HuH-7 (cell line): ENCODE data around the gene TRIM3.

Experiments
- DNase-seq: peaks from one replicate; pipeline ENCODE4 v3.0.0; 2011; ENCODE audit warnings: low spot score

The TRIM3 gene

DNA sequence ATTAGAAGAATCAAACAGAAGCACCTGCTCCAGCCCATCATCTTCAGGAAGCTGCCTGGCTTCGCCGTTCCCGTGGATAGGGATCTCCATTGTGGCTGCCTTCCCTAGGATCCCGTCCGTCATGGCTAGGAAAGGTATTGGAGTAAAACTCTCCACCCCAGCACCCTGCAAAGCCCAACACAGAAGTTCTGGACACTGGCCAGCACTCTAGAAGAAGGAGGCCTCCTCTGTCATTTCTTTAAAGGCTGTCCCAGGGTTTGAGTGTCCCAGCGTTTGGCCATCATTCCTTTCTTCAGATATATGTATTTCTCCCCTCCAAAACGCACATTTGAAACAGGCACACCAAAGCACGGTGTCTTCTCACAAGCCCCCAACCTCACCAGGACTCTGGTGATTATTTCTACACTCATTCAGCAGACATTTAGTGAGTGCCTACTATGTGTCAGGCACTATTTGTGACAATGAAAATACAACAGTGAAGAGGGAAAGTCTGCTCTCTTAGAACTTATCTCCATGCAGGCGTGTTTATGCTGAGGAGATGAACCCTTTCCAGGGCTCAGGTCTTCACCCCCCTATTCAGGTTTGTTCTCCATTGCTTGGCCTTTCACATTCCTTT, 6.7 kb upstream of the TRIM3 start:
- DNase-seq = no peak

DNA sequence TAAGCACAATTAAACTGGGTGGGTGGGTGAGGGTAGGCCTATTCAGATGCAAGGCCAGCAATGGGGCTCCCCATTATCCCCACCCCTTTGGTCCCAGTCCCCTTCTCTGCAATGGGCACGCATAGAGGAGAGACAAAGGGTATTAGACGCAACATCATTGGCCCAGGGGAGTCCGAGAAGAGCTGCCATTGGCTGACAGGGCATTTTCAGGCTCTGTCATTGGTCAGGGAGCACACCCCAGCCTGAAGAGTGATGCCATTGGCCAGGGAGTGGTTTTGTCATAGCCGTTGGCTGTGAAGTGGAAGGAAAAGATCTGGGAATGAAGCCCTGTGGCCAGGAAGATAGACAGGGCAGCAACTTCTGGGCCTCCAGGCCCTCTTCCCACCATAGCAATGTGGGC, 2.8 kb upstream of the TRIM3 start:
- no peak for DNase-seq

DNA sequence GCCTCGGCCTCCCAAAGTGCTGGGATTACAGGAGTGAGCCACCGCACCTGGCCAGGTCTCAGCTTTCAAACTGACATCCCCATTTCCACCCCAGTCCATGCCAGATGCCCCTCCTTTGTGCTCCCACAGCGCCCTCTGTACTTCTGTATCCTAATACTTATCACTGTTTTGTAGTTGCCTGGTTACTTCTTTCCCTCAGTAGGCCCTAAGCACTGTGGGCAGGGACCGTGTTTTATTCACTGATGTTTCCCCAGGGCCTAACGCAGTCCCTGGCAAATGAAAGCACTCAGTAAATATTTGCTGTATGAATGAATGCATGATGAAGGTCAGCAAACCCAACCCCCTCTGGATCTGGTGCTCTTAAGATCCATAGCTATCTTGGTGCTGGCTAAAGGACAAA, 2.2 kb upstream of the TRIM3 start:
- peak; percentile 49 for DNase-seq

DNA sequence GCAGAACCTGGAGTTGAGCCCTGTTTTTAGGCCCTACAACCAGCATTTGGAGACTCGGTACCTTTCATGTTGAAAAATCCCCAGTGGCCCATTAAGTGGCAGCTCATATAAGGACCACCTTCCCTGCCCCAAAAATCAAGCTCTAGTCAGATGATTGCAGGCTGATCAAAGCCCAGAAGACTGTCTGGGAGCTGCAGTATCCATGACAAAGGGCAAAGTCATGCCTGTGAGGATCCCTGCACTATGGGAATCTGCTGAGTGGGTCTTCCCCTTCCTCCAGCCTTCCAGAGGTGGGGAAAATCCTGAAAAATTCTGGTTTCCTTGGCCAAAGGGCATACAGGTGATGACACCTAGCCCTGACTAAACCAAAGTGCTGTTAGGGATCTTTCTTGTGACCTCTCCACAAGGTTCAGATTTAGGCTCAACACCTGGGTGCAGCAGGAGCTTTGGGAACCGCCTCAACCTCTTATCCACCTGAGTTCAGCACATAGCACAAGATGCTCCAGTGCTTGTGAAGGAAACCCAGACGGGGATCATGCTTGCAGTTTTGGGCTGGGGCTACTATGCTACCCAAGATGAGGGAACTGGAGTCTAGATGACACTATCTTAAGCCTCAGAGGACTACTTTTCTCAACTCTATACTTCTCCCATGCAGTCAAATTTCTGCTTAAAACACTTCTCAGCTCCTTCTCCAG, 1.2 kb upstream of the TRIM3 start:
- DNase-seq = no peak

- DNase-seq = no peak
Observed at GRCh38 chr11:6474413-6474792, 662 bp upstream of the TRIM3 start.

DNA sequence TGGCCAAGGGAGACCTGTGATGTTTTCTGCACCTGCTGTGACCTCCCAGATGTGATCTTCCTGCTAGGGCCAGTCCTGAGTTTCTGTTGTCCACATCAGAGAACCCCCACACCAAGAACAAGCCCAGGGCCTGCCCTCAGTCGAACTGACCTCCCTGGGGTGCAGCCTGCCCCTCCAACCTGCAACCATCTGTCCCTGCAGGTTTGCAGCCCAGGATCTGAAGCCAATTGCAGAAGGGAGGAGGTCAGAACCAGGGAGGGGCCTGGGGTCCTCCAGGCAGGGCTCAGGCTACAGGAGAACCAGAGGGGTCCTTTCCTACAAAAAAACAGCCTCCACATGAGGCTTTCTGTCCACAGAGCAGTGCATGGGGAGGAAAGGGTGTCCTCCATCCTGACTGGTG, 807 bp downstream of the TRIM3 start:
- DNase-seq = no peak

GRCh38 chr11:6469599-6469998, 4.1 kb downstream of the TRIM3 start:
- DNase-seq = no peak

GRCh38 chr11:6468712-6469495, 4.8 kb downstream of the TRIM3 start:
- DNase-seq = peak; percentile 98

DNA sequence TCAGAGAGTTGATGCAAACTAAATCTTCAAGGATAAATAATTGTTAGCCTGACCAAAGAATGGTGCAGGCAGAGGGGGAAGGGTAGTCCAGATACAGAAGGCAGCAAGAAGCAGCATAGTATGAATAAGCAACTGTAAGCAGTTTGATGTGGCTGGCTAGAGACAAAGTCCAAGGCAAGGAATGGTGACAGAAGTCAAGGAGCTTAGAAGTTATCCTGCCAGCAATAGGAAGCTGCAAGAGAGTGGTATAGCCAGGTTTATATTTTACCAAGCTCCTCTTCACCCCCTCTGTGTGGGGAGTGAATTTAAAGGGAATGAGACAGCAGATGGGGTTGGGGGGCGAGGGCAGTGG, 14.7 kb downstream of the TRIM3 start:
- DNase-seq = no peak

GRCh38 chr11:6458352-6459098, 15.2 kb downstream of the TRIM3 start:
- no peak for DNase-seq

DNA sequence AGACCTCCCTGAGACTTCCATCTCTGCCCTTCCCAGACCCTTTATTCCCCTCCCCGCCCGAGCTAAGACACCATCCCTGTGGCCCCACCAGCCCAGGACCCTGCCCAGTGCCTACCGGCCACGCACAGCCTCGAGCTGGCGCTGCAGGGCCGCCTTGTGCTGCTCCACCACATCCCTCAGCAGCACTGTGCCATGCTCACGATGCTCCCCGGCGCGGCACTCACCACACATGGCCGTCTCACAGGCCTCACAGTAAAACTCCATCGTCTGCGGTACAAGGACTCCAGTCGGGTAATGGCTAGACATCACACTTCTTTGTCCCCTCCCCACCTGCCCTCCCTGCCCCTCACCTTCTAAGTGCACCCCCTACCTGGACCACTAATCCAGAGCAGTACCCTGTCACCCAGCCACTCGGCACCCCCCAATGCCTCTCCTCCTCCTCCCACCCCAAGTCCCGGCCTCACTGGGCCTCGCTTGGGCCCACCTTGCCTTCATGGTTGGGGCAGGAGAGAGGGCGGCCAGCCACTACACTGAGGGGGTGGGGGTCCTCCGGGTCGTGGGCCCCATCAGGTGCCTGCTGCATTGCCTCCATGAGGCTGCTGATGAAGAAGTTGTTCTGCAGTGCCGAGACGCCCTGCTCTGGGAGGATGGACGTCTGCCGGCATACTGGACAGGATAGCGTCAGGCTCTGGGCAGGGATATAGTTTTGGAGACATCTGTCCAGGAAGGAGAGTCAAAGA, 16.0 kb downstream of the TRIM3 start:
- DNase-seq = no peak

DNA sequence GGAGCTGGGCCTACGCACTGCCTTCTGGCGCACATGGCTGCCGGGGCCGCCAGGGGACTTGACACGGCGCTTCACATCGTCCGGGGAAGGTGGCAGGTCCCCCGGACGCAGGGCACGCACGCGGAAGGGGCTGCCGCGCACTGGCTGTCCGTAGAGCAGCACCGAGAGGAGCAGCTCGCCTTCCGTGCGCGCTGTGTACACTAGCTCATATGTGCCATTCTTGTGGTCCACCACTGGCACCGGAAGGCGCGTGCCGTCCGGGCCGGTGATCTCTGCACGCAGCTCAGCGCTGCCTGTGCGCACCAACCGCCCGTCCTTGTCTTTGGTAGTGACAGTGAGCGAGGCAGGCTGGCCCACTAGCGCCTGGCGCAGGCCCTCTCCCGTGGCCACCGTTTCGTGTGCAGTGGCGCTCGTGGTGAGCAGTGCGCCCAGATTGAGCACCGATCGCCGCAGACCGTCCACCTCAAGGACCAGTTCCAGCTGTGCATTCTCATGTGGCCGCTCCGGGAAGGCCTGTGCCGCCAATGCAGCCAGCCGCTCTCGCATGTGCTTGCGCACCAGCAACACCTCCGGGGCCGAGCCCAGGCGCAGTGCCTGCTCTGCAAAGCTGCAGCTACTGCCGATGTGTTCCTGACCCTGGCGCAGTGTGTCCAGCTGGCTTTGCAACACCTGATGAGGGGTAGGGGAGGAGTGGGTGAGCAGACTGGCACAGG, 17.2 kb downstream of the TRIM3 start:
- no peak for DNase-seq

DNA sequence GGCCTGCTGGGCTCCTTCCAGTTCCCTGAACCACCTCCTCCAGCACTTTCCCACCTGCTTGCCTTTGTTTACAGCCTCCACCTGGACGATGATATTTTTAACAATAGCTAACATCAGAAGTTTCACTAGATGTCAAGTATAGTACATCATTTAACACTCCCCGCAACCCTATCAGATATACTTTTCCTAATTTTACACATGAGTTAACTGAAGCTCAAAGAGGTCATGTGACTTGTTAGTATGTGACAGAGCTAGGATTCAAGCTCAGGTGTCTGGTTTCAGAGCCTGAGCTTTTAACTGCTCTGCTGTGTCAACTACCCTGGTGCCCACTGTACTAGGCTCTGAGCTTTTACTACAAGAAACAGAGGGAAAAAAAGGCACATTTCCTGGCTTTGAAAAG, 18.7 kb downstream of the TRIM3 start:
- DNase-seq = no peak

DNA sequence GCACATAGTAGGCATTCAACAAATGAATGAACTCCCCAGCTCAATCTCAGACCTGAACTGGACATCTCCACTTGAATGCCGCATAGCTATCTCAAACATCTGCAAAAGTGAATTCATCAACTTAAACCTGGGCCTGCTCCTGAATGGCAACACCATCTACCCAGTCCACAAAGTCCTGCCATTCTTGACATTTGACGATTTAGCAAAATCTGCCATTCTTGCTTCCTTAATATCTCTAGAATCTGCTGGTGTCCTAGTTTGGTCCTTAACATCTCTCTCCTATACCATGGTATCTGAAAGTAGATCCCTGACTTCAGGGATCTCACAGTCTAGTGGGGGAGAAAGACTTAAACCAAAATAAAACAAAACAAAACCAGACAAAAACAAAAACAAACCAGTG, 20.6 kb downstream of the TRIM3 start:
- no peak for DNase-seq

DNA sequence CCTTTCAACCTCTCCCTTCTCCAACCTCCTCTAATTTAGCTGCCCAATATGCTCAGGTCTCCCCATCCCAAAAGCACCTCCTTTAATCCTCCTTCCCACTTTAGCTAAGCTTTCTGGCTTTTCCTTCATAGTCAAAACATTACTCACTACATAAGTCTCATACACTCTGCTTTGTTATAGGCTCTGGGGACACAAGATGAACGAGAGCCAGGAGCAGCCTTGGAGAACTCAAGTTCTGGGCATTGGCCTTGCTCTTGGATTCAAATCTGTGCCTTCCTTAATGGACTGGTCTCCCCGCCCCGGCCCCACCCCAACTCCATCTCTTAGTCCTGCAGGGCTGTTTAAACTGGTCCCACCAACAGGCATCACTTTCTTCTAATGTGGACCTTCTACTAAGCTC, 21.5 kb downstream of the TRIM3 start:
- DNase-seq = no peak

DNA sequence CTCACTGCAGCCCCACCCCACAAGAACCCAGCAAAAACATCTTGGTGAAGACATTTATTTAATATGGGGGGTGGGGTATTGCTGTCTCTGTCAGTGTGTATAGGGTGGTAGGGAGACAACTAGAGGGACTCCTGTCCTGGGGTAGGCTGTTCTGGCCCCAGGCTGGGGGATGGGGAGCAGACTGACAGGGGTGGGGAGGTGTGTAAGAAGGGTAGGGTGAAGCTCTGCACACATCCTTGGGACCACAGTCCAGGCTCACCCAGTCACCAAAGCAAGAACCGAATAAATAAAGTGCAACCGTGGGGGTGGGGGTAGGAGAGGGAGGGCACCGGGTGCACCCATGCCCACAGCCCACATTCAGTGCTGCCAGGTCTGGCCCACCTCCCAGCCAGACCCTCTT, 25.2 kb downstream of the TRIM3 start:
- no peak for DNase-seq

DNA sequence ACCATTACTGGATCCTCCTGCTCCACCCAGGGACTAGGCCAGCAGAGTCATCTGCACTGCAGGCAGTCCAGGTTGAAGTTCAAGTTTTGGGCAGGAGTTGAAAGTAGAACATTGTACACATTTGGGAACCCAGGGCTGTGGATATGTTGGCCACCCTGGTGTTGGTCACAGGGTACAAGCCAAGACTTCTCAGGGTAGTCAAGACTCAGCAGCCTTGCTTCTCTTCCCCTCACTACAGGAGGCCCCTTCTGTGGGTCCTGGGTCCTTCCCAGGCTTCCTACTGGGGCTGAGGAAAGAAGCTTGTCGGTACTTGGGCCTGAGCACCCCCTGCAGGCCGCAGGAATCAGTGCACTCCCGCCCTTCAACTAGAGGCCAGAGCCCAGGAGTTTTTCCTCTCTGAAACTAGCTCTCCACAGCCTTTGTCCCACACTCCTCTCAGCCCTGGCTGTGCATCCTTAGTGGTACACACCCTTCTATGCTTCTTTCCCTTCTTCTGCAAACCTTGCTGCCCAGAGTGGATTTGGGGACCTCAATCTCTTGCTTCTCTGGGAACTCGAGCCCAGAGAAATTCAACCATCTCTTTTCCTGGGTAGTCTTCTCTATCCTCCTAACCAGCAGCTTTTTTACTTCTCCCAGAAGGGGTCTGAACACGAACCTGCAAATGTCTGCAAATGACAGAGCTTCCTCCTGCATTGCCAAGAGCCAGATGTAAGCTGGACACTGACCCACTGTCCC, 30.3 kb downstream of the TRIM3 start:
- peak; percentile 85 for DNase-seq

DNA sequence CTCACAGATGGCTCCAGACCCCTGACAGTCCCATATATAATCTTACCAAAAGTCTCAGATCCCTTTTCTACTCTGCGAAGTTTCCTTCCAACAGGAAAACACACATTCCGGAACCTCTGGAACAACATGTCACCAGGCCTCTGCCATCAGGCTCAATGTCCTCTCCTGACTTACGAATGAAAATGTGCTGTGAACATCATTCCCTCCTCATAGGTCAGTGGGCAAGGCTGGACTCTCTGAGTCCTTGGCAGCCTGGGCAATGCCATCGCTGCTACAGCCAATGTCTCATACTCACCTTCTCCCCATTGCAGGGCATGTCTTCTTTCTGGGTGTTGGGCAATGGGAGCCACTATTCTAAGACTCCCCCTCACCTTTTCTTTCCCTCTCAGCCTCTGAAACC, 31.3 kb downstream of the TRIM3 start:
- DNase-seq = no peak

DNA sequence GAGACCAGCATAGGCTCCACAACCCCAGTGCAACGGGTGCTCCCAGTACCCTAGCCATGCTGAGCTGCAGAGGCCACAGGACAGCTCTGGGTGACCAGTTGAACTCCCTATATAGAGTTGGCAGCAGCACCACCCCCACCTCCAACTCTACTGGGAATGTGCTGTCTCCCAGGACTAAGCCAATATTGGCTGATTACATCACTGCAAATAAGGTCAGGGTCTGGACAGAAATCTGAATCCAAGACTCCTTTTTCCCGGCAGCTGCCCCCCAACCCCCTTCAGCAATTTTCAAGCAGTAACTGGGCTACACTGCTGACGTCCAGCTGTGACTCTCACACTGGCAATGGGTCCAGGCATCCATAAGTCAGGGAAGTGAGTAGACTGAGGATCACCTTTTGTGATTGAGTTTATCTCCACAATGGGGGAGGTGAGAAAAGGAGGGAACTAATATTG, 32.8 kb downstream of the TRIM3 start, which contains the start of gene HPX:
HPX (minus strand) TSS at position 82 of the 453 bp plus-strand sequence; CDS start at position 58, 24 bp downstream.
- peak; percentile 61 for DNase-seq

DNA sequence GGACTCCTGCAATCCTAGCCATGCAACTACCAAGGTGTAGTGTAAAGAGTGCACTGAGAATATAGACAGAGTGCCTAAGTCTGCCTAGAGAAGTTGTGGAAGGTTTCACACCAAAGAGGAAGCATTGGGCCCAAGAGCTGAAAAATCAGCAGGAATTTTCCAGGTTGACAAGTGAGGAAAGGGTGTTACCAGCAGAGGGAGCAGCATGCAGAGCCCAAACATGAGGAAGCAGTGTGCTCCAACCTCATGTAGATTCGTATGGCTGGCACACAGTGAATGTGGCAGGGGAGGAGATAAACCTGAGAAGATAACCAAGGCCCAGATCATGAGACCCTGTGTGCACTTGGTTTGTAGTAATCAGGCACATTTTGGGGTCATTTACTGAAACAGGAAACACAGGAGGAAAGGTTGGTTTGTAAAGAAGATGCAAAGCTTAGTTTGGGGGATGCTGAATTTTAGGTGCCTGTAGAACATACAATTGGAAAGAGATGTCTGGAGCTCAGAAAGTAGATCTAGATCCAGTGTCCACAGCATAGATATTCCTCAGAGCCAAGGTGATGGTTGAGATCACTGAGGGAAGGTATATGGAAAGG, 34.7 kb downstream of the TRIM3 start:
- DNase-seq = peak; percentile 64
